Right lobe of liver (tissue), 6 donors: ENCODE results near the gene MTMR12. TPM values are rescaled to one million over a fixed set of nuclear protein-coding genes. Genes with fewer than 3 reads are reported as not detected.
"Not testable (repeated sequence)": the region's sequence is repeated elsewhere in the genome, so short reads cannot be mapped to it uniquely, and the experiment has no call there.

ENCODE experiments used
- ATAC-seq, 4 donors: fragments of 200-7000 bp; cut with Tn5 transposase; one replicate each; pipeline ENCODE4 v1.9.1; 2020; ENCODE audit warnings: mild to moderate bottlenecking in 4 of 4, moderate library complexity in 4 of 4
- DNase-seq, 3 donors: peaks; one replicate each; pipeline ENCODE4 v3.0.0-alpha.2; 2020
- H3K27ac ChIP-seq, 3 donors: fragments of 200-600 bp; one replicate each; pipeline ENCODE4 v1.8.0; 2022
- H3K27me3 ChIP-seq, 2 donors: fragments of 200-600 bp; one replicate each; pipeline ENCODE4 v1.8.0; 2022
- H3K36me3 ChIP-seq, 4 donors: fragments of 200-600 bp; sonication (generic) in 1 of 4; one replicate each; pipeline versions ENCODE4 v1.5.1 to v1.8.0; 2017 to 2022; ENCODE audit warnings: control low read depth in 1 of 4
- H3K4me1 ChIP-seq, 4 donors: fragments of 200-600 bp; sonication (generic) in 1 of 4; one replicate each; pipeline versions ENCODE4 v1.5.1 to v1.8.0; 2017 to 2022; ENCODE audit warnings: control low read depth in 1 of 4
- H3K4me3 ChIP-seq, 3 donors: fragments of 200-600 bp; one replicate each; pipeline ENCODE4 v1.8.0; 2022
- H3K9me3 ChIP-seq, 4 donors: fragments of 200-600 bp; sonication (generic) in 1 of 4; one replicate each; pipeline versions ENCODE4 v1.5.1 to v1.8.0; 2017 to 2022; ENCODE audit warnings: control low read depth in 1 of 4
- POLR2A ChIP-seq: fragments of 450-650 bp; IDR thresholded peaks from one replicate; pipeline ENCODE4 v1.6.1; 2017; ENCODE audit warnings: antibody characterized with exemption, mild to moderate bottlenecking
- WGBS: methylation state at CpG from one replicate; pipeline ENCODE4 v1.1.6; 2018; ENCODE audit warnings: low coverage, low lambda C conversion rate; ENCODE audit not compliant: insufficient coverage; ENCODE audit errors: missing lambda C conversion rate; 5-methylcytosine and 5-hydroxymethylcytosine counted together
- intact Hi-C, 2 donors: fragments of 100-400 bp; cut with DNase I; formaldehyde crosslinking; loops; one replicate each; pipeline versions ENCODE4 v1.11.2 to v1.14.1; 2022
- total RNA-seq, 6 experiments: library from RNA; depleted of rRNA in 2 of 6; stranded (reverse); fragments of >200 nt in 2 of 6; fragmentation: NEBNext Ultra II Directional in 3 of 6; extraction: Animal tissue kit (Norgen Biotek cat#: 25700) in 3 of 6; gene quantifications; one replicate each; pipeline versions ENCODE4 v1.1.0 to v1.2.4, GENCODE V29; 2016 to 2023
- TF ChIP-seq, protein P1 (sequence below), 4 donors: fragments of 200-600 bp in 3 of 4; fragments of 450-650 bp in 1 of 4; IDR thresholded peaks; one replicate each; pipeline versions ENCODE4 v1.5.1 to v1.8.0; 2016 to 2022; ENCODE audit warnings: antibody characterized with exemption in 4 of 4, mild to moderate bottlenecking in 2 of 4
- donor health status: DM: no; HTN: yes; CAD: no.
- donor health status: DM: no; HTN: no; CAD: no.
- donor health status: DM: no; HTN: no; CAD: no.
- donor health status: DM: no; HTN: yes; CAD: no.
- donor health status: DM: no; HTN: yes; CAD: no.

Gene MTMR12
- total RNA-seq, 6 experiments from 2014 or later, result 14.9 to 22.9 (median 16.3) TPM

DNA sequence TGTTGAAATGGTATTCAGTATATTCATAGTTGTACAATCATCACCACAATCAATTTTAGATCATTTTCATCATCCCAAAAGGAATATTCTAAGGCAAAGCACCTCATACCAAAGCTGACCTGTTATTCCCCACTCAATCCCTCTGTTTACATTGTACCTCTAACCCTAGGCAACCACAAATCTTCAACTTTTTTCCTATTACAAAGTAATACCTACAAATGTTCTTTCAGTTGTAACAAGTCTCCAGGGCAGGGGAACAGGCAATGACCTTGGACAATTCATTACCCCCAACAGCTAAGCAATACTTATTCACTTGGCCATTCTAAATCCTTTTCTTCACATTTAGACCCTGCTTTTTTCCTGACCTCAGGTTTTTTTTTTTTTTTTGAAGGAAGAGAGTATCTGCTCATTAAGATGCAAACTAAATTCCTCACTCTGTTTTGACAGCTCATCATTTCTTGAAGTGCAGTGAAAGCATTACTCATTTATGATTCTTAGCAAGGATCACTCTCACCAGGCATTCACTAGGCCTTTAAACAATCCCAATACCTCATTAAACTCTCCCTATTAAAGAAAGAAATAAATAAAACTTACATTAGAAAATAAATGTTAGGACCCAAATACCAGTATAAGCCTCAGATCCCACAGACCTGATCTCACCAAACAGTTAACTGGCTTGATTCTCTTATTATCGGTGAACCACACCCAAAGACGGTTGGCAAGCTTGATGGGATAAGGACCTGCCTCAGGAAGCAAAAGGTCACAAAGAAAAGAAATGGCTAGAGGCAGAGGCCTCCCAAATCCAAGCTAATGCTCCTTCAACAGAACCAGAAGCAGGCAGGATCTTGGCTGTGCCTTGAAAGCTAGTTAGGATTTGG is 15.3 kb downstream of the MTMR12 start:
- intact Hi-C loops, result no loop called here
- TF ChIP-seq, protein P1, sequence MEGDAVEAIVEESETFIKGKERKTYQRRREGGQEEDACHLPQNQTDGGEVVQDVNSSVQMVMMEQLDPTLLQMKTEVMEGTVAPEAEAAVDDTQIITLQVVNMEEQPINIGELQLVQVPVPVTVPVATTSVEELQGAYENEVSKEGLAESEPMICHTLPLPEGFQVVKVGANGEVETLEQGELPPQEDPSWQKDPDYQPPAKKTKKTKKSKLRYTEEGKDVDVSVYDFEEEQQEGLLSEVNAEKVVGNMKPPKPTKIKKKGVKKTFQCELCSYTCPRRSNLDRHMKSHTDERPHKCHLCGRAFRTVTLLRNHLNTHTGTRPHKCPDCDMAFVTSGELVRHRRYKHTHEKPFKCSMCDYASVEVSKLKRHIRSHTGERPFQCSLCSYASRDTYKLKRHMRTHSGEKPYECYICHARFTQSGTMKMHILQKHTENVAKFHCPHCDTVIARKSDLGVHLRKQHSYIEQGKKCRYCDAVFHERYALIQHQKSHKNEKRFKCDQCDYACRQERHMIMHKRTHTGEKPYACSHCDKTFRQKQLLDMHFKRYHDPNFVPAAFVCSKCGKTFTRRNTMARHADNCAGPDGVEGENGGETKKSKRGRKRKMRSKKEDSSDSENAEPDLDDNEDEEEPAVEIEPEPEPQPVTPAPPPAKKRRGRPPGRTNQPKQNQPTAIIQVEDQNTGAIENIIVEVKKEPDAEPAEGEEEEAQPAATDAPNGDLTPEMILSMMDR (IDR thresholded peaks at IDR 0.05), result no peak
- TF ChIP-seq POLR2A, result no peak
- 76% methylated on average over 2 of the region's 2 CpGs for WGBS
- no peak overlapping the region for H3K27ac ChIP-seq
- no peak for DNase-seq
- H3K36me3 ChIP-seq, result peaks cover 0 to 10% (median 5%) of the 10 kb centered on the region in 4 donors
- no peaks in the 10 kb centered on the region for H3K9me3 ChIP-seq
- ATAC-seq, result no peak
- H3K4me1 ChIP-seq, result peaks cover 0 to 11% (median 4%) of the 10 kb centered on the region in 4 donors
- no peaks in the 10 kb centered on the region for H3K27me3 ChIP-seq
- H3K4me3 ChIP-seq, result no peak overlapping the region

DNA sequence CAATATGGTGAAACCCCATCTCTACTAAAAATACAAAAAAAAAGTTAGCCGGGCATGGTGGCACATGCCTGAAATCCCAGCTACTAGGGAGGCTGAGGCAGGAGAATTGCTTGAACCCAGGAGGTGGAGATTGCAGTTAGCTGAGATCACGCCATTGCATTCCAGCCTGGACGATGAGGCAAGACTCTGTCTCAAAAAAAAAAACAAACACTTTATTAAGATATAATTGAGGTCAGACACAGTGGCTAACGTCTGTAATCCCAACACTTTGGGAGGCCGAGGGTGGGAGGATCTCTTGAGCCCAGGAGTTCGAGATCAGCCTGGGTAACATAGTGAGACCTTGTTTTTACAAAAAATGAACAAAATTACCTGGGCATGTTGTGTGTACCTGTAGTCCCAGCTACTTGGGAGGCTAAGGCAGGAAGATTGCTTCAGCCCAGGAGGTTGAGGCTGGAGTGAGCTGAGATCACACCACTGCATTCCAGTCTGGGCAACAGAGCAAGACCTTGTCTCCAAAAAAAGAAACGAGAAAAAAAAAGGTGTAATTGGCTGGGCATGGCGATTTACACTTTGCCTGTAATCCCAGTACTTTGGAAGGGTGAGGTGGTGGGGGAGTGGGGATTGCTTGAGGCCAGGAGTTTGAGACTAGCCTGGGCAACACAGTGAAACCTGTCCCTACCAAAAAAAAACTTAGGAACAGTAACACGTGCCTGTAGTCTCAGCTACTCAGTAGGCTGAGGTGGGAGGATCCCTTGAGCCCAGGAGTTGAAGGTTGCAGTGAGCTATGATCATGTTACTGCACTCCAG is 16.6 kb downstream of the MTMR12 start:
- H3K36me3 ChIP-seq, H3K27me3 ChIP-seq, DNase-seq, H3K4me3 ChIP-seq, intact Hi-C loops, ATAC-seq, H3K27ac ChIP-seq, H3K9me3 ChIP-seq: not testable (repeated sequence)
- WGBS, result 75% methylated on average over 8 of the region's 9 CpGs
- H3K4me1 ChIP-seq, result peaks cover 0 to 12% (median 3%) of the 10 kb centered on the region in 4 donors

DNA sequence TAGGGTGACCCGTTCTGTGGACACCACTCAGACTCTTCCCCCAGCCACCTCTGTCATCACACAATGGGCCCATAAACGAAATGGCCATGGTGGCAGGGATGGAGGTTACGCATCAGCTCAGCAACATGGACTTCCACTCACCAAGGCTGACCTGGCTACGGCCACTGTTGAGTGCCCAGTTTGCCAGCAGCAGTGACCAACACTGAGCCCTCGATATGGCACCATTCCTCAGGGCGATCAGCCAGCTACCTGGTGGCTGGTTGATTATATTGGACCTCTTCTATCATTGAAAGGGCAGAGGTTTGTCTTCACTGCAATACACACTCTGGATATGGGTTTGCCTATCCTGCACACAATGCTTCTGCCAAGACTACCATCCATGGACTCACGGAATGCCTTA is 21.1 kb downstream of the MTMR12 start:
- ATAC-seq, result no peak
- H3K4me1 ChIP-seq, result peaks cover 0 to 12% (median 0%) of the 10 kb centered on the region in 4 donors
- peak in 2 of 3 donors; percentile 63 to 73 for DNase-seq
- 73% methylated on average over 5 of the region's 7 CpGs for WGBS
- H3K9me3 ChIP-seq, result no peaks in the 10 kb centered on the region
- no peaks in the 10 kb centered on the region for H3K27me3 ChIP-seq
- peaks cover 0 to 10% (median 5%) of the 10 kb centered on the region in 4 donors for H3K36me3 ChIP-seq
- no peak overlapping the region for H3K27ac ChIP-seq
- TF ChIP-seq, protein P1 (IDR thresholded peaks at IDR 0.05), result no peak
- no peak for TF ChIP-seq POLR2A
- intact Hi-C loops, result no loop called here
- no peak overlapping the region for H3K4me3 ChIP-seq

DNA sequence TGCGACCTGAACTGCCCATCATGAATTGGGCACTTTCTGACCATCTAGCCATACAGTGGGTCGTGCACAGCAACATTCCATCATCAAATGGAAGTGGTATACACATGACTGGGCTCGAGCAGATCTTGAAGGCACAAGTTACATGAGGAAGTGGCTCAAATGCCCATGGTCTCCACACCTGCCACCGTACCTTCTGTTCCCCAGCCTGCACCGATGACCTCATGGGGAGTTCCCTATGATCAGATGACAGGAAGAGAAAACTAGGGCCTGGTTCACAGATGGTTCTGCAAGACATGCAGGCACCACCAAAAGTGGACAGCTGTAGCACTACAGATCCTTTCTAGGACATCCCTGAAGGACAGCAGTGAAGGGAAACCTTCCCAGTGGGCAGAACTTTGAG is 21.8 kb downstream of the MTMR12 start:
- Histone ChIP-seq H3K36me3 (peaks cover 0 to 7% (median 4%) of the 10 kb centered on the region in 4 donors), H3K9me3 (no peaks in the 10 kb centered on the region), H3K27me3 (no peaks in the 10 kb centered on the region), H3K4me3 (no peak overlapping the region), H3K4me1 (peaks cover 0 to 14% (median 0%) of the 10 kb centered on the region in 4 donors), H3K27ac (no peak overlapping the region)
- ATAC-seq (no peak), DNase-seq (no peak)
- no peak for TF ChIP-seq POLR2A
- TF ChIP-seq, protein P1 (IDR thresholded peaks at IDR 0.05), result no peak
- intact Hi-C loops, result no loop called here
- WGBS, result 90% methylated on average over 4 of the region's 5 CpGs

DNA sequence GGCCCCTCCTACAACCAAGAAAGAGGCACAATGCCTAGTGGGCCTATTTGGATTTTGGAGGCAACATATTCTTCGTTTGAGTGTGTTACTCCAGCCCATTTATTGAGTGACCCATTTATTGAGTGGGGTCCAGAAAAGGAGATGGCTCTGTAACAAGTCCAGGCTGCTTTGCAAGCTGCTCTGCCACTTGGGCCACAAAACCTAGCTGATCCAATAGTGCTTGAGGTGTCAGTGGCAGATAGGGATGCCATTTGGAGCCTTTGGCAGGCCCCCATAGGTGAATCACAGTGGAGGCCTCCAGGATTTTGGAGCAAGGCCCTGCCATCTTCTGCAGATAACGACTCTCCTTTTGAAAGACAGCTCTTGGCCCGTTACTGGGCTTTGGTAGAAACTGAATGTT is 22.2 kb downstream of the MTMR12 start:
- H3K27ac ChIP-seq, ATAC-seq, DNase-seq, H3K27me3 ChIP-seq, intact Hi-C loops, H3K9me3 ChIP-seq, H3K36me3 ChIP-seq, H3K4me3 ChIP-seq: not testable (repeated sequence)
- H3K4me1 ChIP-seq, result peaks cover 0 to 18% (median 0%) of the 10 kb centered on the region in 4 donors
- 100% methylated on average over 1 of the region's 3 CpGs for WGBS

DNA sequence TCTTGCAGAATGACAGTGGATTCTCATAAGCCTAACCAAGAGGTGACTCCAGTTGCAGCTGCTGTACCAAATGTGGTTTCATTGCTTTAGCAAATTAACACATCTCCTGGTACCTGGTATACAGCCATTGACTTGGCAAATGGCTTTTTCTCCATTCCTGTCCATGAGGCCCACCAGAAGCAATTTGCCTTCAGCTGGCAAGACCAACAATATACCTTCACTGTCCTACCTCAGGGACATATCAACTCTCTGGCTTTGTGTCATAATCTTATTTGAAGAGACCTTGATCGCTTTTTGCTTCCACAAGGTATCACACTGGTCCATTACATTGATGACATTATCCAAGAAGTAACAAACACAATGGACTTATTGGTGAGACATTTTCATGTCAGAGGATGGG is 22.8 kb downstream of the MTMR12 start:
- H3K27me3 ChIP-seq, H3K27ac ChIP-seq, H3K9me3 ChIP-seq, H3K36me3 ChIP-seq, ATAC-seq, H3K4me3 ChIP-seq, intact Hi-C loops, DNase-seq: not testable (repeated sequence)
- WGBS, result 73% methylated on average over 1 of the region's 1 CpG
- H3K4me1 ChIP-seq, result peaks cover 0 to 19% (median 0%) of the 10 kb centered on the region in 4 donors

DNA sequence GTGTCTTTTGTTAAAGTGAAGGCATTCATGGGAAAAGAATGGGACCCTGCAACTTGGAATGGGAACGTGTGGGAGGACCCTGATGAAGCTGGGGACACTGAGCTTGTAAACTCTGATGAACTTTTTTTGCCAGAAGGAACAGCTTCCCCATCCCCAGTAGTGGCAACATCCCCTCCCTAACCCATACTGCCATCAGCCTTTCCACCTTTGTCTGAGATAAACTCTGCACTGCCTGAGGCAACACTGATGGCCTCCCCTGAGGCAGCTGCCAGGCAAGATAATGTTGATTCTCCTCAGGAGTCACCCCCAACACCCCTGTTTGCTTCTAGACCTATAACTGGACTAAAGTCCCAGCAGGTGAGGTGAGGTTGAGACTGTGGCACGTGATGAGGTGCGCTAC is 24.6 kb downstream of the MTMR12 start:
- H3K27ac ChIP-seq, H3K36me3 ChIP-seq: not testable (repeated sequence)

DNA sequence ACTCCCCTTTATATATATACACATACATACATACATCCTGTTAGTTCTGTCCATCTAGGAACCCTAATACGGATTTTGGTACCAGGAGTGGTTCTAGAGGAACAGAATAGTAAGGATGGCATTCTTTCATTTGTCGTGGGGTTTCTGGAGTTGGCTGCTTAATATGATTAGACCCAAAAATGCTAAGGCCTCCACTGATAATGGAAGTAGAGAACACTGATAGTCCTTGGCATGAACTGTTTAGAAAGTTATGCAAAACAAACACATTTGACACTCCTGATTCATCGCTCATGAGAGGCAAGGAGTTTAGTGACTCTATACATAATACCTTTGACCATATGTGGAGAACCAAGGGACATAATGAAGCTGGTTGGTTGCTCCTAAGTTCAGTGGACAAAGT is 25.2 kb downstream of the MTMR12 start:
- DNase-seq, ATAC-seq, H3K4me3 ChIP-seq, H3K9me3 ChIP-seq, intact Hi-C loops, H3K27ac ChIP-seq, H3K27me3 ChIP-seq, H3K36me3 ChIP-seq: not testable (repeated sequence)
- peaks cover 0 to 31% (median 4%) of the 10 kb centered on the region in 4 donors for H3K4me1 ChIP-seq
- WGBS, result 61% methylated on average over 3 of the region's 3 CpGs

More for the DNA sequence above, 24.6 kb downstream of the MTMR12 start:
- H3K4me3 ChIP-seq, ATAC-seq, H3K27me3 ChIP-seq, H3K9me3 ChIP-seq, DNase-seq, intact Hi-C loops: not testable (repeated sequence)
- WGBS, result 95% methylated on average over 3 of the region's 3 CpGs
- peaks cover 0 to 28% (median 2%) of the 10 kb centered on the region in 4 donors for H3K4me1 ChIP-seq
